Measurements from ENCODE around the gene ACKR3. TPM values are rescaled to one million over a fixed set of nuclear protein-coding genes. Genes with fewer than 3 reads are reported as not detected.

ACKR3 gene
- total and polyA plus RNA-seq, 4 experiments from 2014 or later: 3.7 to 4.5 (median 4.2) TPM

DNA sequence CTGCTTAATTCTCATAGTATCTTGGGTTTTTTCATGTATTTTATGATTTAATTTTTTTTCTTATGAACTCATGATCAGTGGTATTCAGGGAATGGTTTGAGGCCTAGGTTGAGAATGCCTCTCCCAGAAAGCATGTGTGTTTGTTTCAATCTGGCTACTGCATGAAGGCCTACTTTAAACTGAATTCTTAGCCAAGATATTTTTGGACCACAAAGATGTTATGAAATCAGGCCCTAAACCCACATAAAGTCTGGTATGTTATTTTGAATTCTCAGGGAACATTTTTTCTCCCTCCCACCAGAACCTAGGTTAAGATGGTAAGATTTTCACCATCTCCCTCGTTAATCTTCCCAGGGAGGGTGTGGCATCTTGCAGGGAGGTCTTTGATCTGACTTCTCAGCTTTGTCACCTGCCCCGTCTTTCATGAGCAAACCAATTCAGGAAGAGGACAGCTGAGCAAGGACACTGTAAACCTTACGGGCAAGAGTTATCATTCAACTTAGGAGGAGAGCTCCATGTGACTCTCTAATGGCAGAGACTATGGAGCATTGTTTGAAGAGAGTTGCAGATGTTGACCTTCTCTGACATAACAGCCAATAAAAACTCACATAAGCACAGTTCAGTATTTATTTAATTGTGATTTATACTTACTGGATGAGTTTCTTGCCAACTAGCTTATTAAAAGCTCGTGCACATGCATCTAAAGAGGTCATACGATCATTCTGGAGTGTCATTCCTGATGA lies 21.3 kb upstream of the ACKR3 start:
- peaks cover 3 to 12% of the 10 kb centered on the region in 2 donors for H3K36me3 Mint-ChIP-seq

DNA sequence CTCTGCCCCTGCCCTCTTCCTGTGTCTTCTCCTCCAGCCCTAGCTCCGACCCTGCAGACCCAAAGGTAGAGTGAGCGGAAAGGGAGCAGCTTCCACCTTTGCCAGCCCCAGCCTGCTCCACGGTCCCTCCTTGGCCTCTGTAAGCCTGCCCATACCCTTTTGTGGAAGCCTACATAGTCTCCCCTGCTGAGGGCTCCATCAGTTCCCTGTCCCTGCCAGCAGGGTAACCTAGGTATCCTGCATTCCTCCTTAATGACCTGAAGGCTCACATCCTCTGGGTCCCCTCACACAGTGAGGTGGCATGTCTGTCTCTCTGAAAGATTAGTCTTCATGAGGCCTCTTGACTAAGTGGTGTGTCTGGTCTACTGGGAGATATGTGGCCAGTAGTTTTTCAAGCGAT lies 20.5 kb upstream of the ACKR3 start:
- no peaks in the 10 kb centered on the region for H3K27me3 Mint-ChIP-seq
- peak overlapping the region; percentile 81 to 95 (median 84) for H3K27ac Mint-ChIP-seq
- Histone ChIP-seq H3K4me3 (ENCODE audit: low read length in 2 of 2) (no peak overlapping the region), H3K27ac (ENCODE audit: low read depth, low read length) (no peak overlapping the region), H3K4me1 (ENCODE audit: insufficient read depth, low read length) (peaks cover 94% of the 10 kb centered on the region), H3K27me3 (ENCODE audit: insufficient read depth, low read length) (no peaks in the 10 kb centered on the region), H3K36me3 (ENCODE audit: insufficient read depth, low read length) (no peaks in the 10 kb centered on the region), H3K9me3 (ENCODE audit: control insufficient read depth in 1 of 2, low read length in 2 of 2) (no peaks in the 10 kb centered on the region)
- peaks cover 0 to 7% (median 6%) of the 10 kb centered on the region in 8 donors for H3K9me3 Mint-ChIP-seq
- DNase-seq: no peak
- peaks cover 76 to 97% (median 87%) of the 10 kb centered on the region in 4 donors for H3K4me1 Mint-ChIP-seq
- ChIA-PET CTCF (ENCODE audit: partially characterized antibody) (interaction anchor here (0.6 to 4.0 kb wide), 7 partner anchors 10 to 39 kb away, joined by 3 to 35 read pairs (median 5); partner anchors contain the start of gene ACKR3), POLR2A (ENCODE audit: partially characterized antibody) (interaction anchor here (1.0 to 7.3 kb wide), 2 partner anchors 13 to 39 kb away, joined by 3 to 93 read pairs; no protein-coding TSS in a partner anchor)
- H3K36me3 Mint-ChIP-seq: peaks cover 5 to 15% of the 10 kb centered on the region in 2 donors
- peak overlapping the region in 6 of 8 donors; percentile 33 to 71 (median 50) for H3K4me3 Mint-ChIP-seq
- intact Hi-C loops (cut with micrococcal nuclease): no loop called here

More for the DNA sequence above, 21.3 kb upstream of the ACKR3 start:
- intact Hi-C loops (cut with micrococcal nuclease): no loop called here
- no peak for DNase-seq
- H3K27ac ChIP-seq (ENCODE audit: low read depth, low read length): peak overlapping the region; percentile 57
- peaks cover 74 to 96% (median 85%) of the 10 kb centered on the region in 4 donors for H3K4me1 Mint-ChIP-seq
- CTCF ChIA-PET (ENCODE audit: partially characterized antibody): interaction anchor here (0.6 to 4.0 kb wide), 8 partner anchors 9 to 38 kb away, joined by 3 to 35 read pairs (median 4); partner anchors contain the start of gene ACKR3
- H3K4me1 ChIP-seq (ENCODE audit: insufficient read depth, low read length): peaks cover 88% of the 10 kb centered on the region
- POLR2A ChIA-PET (ENCODE audit: partially characterized antibody): interaction anchor here (1.0 to 7.3 kb wide), 4 partner anchors 12 to 38 kb away, joined by 3 to 93 read pairs (median 20); partner anchors contain the start of gene ACKR3
- no peaks in the 10 kb centered on the region for H3K27me3 ChIP-seq (ENCODE audit: insufficient read depth, low read length)
- H3K4me3 Mint-ChIP-seq: peak overlapping the region in 7 of 8 donors; percentile 10 to 77 (median 73)
- no peaks in the 10 kb centered on the region for H3K36me3 ChIP-seq (ENCODE audit: insufficient read depth, low read length)
- H3K9me3 Mint-ChIP-seq: peaks cover 0 to 2% (median 0%) of the 10 kb centered on the region in 8 donors
- no peaks in the 10 kb centered on the region for H3K9me3 ChIP-seq (ENCODE audit: control insufficient read depth in 1 of 2, low read length in 2 of 2)
- no peaks in the 10 kb centered on the region for H3K27me3 Mint-ChIP-seq
- no peak overlapping the region for H3K4me3 ChIP-seq (ENCODE audit: low read length in 2 of 2)
- peak overlapping the region; percentile 81 to 95 (median 91) for H3K27ac Mint-ChIP-seq

DNA sequence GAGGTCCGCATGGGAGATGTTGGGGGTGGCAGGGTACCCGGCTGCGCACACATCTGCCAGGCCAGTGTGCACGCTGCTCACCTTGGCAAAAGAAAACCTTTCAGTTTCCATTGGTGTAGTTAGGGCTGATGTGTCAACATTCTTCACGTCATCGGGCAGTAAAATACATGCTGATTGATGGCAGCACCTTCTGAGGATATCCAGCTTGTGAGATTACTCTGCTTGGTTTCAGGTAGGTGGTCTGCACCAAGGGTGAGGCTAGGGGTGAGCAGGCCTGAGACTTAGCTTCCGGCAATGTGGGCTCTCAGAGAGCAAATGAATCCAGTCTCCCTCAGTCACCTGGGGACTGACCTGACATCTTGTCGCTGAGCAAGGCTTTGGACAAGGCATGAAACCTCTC lies 19.3 kb upstream of the ACKR3 start:
- Mint-ChIP-seq H3K4me3 (peak overlapping the region in 4 of 8 donors; percentile 32 to 84 (median 50)), H3K36me3 (peaks cover 11 to 20% of the 10 kb centered on the region in 2 donors)
- H3K27ac ChIP-seq (ENCODE audit: low read depth, low read length): no peak overlapping the region

DNA sequence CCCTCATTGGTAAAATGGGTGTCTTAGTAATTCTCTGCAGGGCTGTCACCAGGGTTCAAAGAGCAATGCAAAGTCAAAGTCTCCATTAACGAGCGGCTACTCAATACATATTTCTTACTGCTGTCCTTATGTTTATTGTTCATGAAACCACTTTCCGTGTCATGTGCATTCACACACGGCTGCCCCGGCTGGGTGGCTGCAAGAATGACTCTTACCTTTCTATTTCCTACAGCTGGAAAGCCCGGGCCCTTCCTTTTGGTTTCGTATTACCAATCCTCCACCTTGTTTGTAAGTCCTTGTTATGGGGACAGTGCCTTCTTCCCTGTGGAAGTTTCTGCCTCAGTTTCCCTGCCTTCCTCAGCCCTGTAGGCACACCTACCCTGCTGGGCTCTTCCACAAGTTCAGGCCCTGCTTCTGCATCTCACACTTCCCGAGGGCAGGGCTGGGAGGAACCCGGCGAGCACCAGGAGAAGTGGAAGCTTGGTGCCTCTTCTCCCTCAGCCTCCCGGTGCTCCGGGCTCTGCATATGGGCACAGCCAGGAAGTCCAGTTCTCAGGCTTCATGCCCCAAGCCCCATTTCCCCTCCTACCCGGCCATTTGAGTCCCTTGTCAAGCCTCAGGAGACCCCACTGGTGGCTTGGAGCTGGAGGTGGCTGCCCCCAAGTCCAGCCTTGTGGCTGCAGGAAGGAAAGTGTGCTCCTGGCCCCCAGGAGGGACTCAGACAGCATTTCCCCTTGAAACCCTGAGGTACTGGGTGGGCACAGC lies 18.7 kb upstream of the ACKR3 start:
- ChIA-PET CTCF (ENCODE audit: partially characterized antibody) (interaction anchor here (0.7 to 4.0 kb wide), 2 partner anchors 19 to 38 kb away, joined by 3 to 35 read pairs; partner anchors contain the start of gene ACKR3), POLR2A (ENCODE audit: partially characterized antibody) (interaction anchor here (0.7 to 7.3 kb wide), 6 partner anchors 14 to 534 kb away, joined by 3 to 93 read pairs (median 4); partner anchors contain the start of genes ACKR3 and COPS8)
- Histone ChIP-seq H3K27me3 (ENCODE audit: insufficient read depth, low read length) (no peaks in the 10 kb centered on the region), H3K4me1 (ENCODE audit: insufficient read depth, low read length) (peaks cover 87% of the 10 kb centered on the region), H3K36me3 (ENCODE audit: insufficient read depth, low read length) (no peaks in the 10 kb centered on the region), H3K9me3 (ENCODE audit: control insufficient read depth in 1 of 2, low read length in 2 of 2) (no peaks in the 10 kb centered on the region), H3K4me3 (ENCODE audit: low read length in 2 of 2) (no peak overlapping the region), H3K27ac (ENCODE audit: low read depth, low read length) (no peak overlapping the region)
- Mint-ChIP-seq H3K9me3 (peaks cover 2 to 18% (median 14%) of the 10 kb centered on the region in 8 donors), H3K27ac (peak overlapping the region; percentile 1 to 91 (median 82)), H3K4me1 (peaks cover 73 to 97% (median 84%) of the 10 kb centered on the region in 4 donors), H3K4me3 (peak overlapping the region in 6 of 8 donors; percentile 27 to 84 (median 44)), H3K27me3 (no peaks in the 10 kb centered on the region), H3K36me3 (peaks cover 12 to 23% of the 10 kb centered on the region in 2 donors)
- intact Hi-C loops (cut with micrococcal nuclease): no loop called here
- no peak for DNase-seq

More for the DNA sequence above, 19.3 kb upstream of the ACKR3 start:
- peaks cover 2 to 18% (median 14%) of the 10 kb centered on the region in 8 donors for H3K9me3 Mint-ChIP-seq
- DNase-seq: no peak
- ChIA-PET CTCF (ENCODE audit: partially characterized antibody) (interaction anchor here (2.4 to 4.0 kb wide), 2 partner anchors 18 to 37 kb away, joined by 13 to 35 read pairs; partner anchors contain the start of gene ACKR3), POLR2A (ENCODE audit: partially characterized antibody) (interaction anchor here (1.0 to 7.3 kb wide), 4 partner anchors 14 to 535 kb away, joined by 4 to 93 read pairs (median 4); partner anchors contain the start of genes ACKR3 and COPS8)
- intact Hi-C loops (cut with micrococcal nuclease): no loop called here
- peak overlapping the region in 6 of 7 donors; percentile 65 to 91 (median 82) for H3K27ac Mint-ChIP-seq
- Histone ChIP-seq H3K4me1 (ENCODE audit: insufficient read depth, low read length) (peaks cover 87% of the 10 kb centered on the region), H3K36me3 (ENCODE audit: insufficient read depth, low read length) (no peaks in the 10 kb centered on the region), H3K9me3 (ENCODE audit: control insufficient read depth in 1 of 2, low read length in 2 of 2) (no peaks in the 10 kb centered on the region), H3K4me3 (ENCODE audit: low read length in 2 of 2) (no peak overlapping the region), H3K27me3 (ENCODE audit: insufficient read depth, low read length) (no peaks in the 10 kb centered on the region)
- no peaks in the 10 kb centered on the region for H3K27me3 Mint-ChIP-seq
- H3K4me1 Mint-ChIP-seq: peaks cover 74 to 97% (median 86%) of the 10 kb centered on the region in 4 donors

DNA sequence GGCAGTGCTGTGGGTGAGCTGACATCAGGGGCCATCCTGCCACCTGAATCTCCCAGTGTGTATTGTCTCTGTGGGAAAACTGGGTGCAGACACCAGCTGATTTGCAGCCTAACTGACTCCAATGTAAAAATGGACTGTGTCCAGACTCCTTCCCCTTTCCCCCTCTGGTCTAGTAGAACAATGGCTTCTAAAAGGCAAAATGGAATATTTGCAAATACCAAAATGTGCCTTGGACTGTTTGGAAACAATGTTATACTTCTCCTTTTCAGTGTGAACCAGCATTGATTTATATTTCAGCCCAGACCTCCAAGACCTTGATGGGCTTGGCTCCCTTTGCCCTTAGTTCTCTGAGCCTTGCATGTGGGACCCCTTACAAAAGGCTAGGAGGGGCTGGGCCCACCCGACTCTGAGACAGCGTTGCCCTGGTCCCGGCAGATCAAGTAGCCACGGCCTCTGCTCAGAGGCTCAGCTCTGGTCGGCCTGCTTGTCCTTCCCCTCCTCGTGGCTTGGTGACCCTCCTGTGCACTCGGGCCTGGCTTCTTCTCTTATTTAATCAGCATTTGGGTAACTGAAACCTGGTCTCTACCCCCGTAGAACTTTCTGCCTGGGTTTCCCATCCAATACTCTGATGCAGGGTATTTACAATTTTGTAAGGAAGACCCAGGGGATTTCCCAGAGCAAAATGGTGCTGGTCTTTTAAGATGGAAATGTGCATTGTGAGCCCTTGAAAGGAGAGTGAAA lies 18.0 kb upstream of the ACKR3 start:
- intact Hi-C loops (cut with micrococcal nuclease): no loop called here
- Mint-ChIP-seq H3K4me3 (peak overlapping the region in 7 of 8 donors; percentile 4 to 70 (median 54)), H3K27me3 (no peaks in the 10 kb centered on the region), H3K36me3 (peaks cover 12 to 28% of the 10 kb centered on the region in 2 donors), H3K27ac (peak overlapping the region; percentile 73 to 83 (median 79)), H3K4me1 (peaks cover 70 to 95% (median 82%) of the 10 kb centered on the region in 4 donors), H3K9me3 (peaks cover 2 to 18% (median 14%) of the 10 kb centered on the region in 8 donors)
- DNase-seq: no peak
- H3K4me3 ChIP-seq (ENCODE audit: low read length in 2 of 2): no peak overlapping the region
- H3K27ac ChIP-seq (ENCODE audit: low read depth, low read length): no peak overlapping the region
- H3K9me3 ChIP-seq (ENCODE audit: control insufficient read depth in 1 of 2, low read length in 2 of 2): no peaks in the 10 kb centered on the region
- H3K4me1 ChIP-seq (ENCODE audit: insufficient read depth, low read length): peaks cover 80% of the 10 kb centered on the region
- H3K36me3 ChIP-seq (ENCODE audit: insufficient read depth, low read length): no peaks in the 10 kb centered on the region
- H3K27me3 ChIP-seq (ENCODE audit: insufficient read depth, low read length): no peaks in the 10 kb centered on the region
- ChIA-PET CTCF (ENCODE audit: partially characterized antibody) (interaction anchor here (0.7 to 4.0 kb wide), 2 partner anchors 19 to 38 kb away, joined by 3 to 35 read pairs; partner anchors contain the start of gene ACKR3), POLR2A (ENCODE audit: partially characterized antibody) (interaction anchor here (0.7 to 7.3 kb wide), 4 partner anchors 14 to 534 kb away, joined by 3 to 93 read pairs (median 4); partner anchors contain the start of genes ACKR3 and COPS8)

DNA sequence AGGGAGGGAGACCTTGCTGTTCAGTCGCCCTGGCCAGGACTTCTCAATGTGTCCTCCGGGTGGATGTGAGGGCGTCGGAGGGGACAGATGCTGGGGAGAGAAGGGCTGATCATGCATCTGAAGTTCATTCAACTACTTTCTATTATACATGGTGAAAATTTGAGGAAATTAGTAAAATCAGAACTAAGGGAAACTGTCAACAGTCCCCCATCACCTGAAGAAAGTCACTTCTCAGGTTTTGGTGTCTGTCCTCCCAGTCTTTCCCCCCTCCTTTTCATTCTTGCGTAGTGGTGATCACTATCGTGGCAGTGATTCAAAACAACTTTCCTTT lies 17.4 kb upstream of the ACKR3 start:
- no peaks in the 10 kb centered on the region for H3K9me3 ChIP-seq (ENCODE audit: control insufficient read depth in 1 of 2, low read length in 2 of 2)
- Mint-ChIP-seq H3K36me3 (peaks cover 12 to 28% of the 10 kb centered on the region in 2 donors), H3K27ac (peak overlapping the region; percentile 78 to 84 (median 80)), H3K27me3 (no peaks in the 10 kb centered on the region), H3K4me3 (peak overlapping the region in 6 of 8 donors; percentile 4 to 70 (median 54)), H3K9me3 (peaks cover 2 to 18% (median 14%) of the 10 kb centered on the region in 8 donors), H3K4me1 (peaks cover 65 to 94% (median 81%) of the 10 kb centered on the region in 4 donors)
- no peak overlapping the region for H3K27ac ChIP-seq (ENCODE audit: low read depth, low read length)
- intact Hi-C loops (cut with micrococcal nuclease): no loop called here
- no peak for DNase-seq
- CTCF ChIA-PET (ENCODE audit: partially characterized antibody): no interaction called here
- H3K27me3 ChIP-seq (ENCODE audit: insufficient read depth, low read length): no peaks in the 10 kb centered on the region
- POLR2A ChIA-PET (ENCODE audit: partially characterized antibody): interaction anchor here (1.3 to 7.3 kb wide), 2 partner anchors 14 to 16 kb away, joined by 3 to 93 read pairs; no protein-coding TSS in a partner anchor
- H3K4me3 ChIP-seq (ENCODE audit: low read length in 2 of 2): no peak overlapping the region
- no peaks in the 10 kb centered on the region for H3K36me3 ChIP-seq (ENCODE audit: insufficient read depth, low read length)
- H3K4me1 ChIP-seq (ENCODE audit: insufficient read depth, low read length): peaks cover 75% of the 10 kb centered on the region

Measured in CD4-positive, alpha-beta memory T cell (primary cell).